H1 (cell line): ENCODE data around the gene DGKI. TPM values are rescaled to one million over a fixed set of nuclear protein-coding genes. Genes with fewer than 3 reads are reported as not detected.

ENCODE experiments used
- CTCF ChIA-PET: fragments of 300-600 bp; sonication (Branson Sonifier 250); formaldehyde crosslinking; loops from one replicate; lab custom pipeline; 2021; ENCODE audit not compliant: partially characterized antibody; lab: Charles Lee
- POLR2A ChIA-PET: fragments of 300-600 bp; sonication (Branson Sonifier 250); formaldehyde crosslinking; loops from one replicate; lab custom pipeline; 2021; ENCODE audit warnings: inconsistent platforms; ENCODE audit not compliant: partially characterized antibody; lab: Charles Lee
- DNase-seq, 2 experiments: peaks; one replicate each; pipeline versions ENCODE4 v3.0.0 to v3.0.0-alpha.2; 2010 to 2022; ENCODE audit warnings: low spot score in 2 of 2, low read depth in 1 of 2, mixed read lengths in 1 of 2
- FAIRE-seq: peaks from 2 replicates; lab custom pipeline; 2011; peaks lifted over from hg19 to GRCh38; lab: Jason Lieb, UNC
- H2AFZ ChIP-seq: 2 replicates; pipeline ENCODE4 v1.8.1; 2012; ENCODE audit warnings: low read length, inconsistent platforms
- H2AK5ac ChIP-seq: 2 replicates; pipeline ENCODE4 v1.6.1; 2013; ENCODE audit warnings: low read depth, low read length
- H2BK120ac ChIP-seq: replicated peaks from 2 replicates; pipeline ENCODE3; 2013; ENCODE audit warnings: low read depth, low read length, inconsistent platforms
- H2BK12ac ChIP-seq: 2 replicates; pipeline ENCODE4 v1.6.1; 2013; ENCODE audit warnings: low read depth, low read length
- H2BK15ac ChIP-seq: 2 replicates; pipeline ENCODE4 v1.6.1; 2013; ENCODE audit warnings: low read length
- H2BK20ac ChIP-seq: 2 replicates; pipeline ENCODE4 v1.6.1; 2013; ENCODE audit warnings: low read length
- H2BK5ac ChIP-seq: 2 replicates; pipeline ENCODE4 v1.6.1; 2013; ENCODE audit warnings: low read depth, low read length
- H3K14ac ChIP-seq: 2 replicates; pipeline ENCODE4 v1.6.1; 2013; ENCODE audit warnings: inconsistent platforms; ENCODE audit not compliant: insufficient read length
- H3K18ac ChIP-seq: 2 replicates; pipeline ENCODE4 v1.6.1; 2013; ENCODE audit warnings: low read length; ENCODE audit errors: extremely low read depth
- H3K23ac ChIP-seq: 2 replicates; pipeline ENCODE4 v1.6.1; 2013; ENCODE audit warnings: inconsistent platforms; ENCODE audit not compliant: insufficient read length
- H3K23me2 ChIP-seq: 2 replicates; pipeline ENCODE4 v1.6.1; 2013; ENCODE audit warnings: low read depth, low read length
- H3K27ac ChIP-seq: 2 replicates; pipeline ENCODE4 v1.6.1; 2011; ENCODE audit warnings: low read depth, low read length, inconsistent platforms
- H3K27me3 ChIP-seq, 4 experiments: replicated peaks in 1 of 4; 1 replicate in 1 of 4; 2 replicates in 3 of 4; pipeline versions ENCODE4 v1.6.1 to v1.8.1; 2011 to 2013; ENCODE audit warnings: low read length in 3 of 4, mild to moderate bottlenecking in 3 of 4, inconsistent platforms in 2 of 4, mixed read lengths in 2 of 4, moderate library complexity in 1 of 4; ENCODE audit not compliant: control insufficient read depth in 3 of 4, insufficient read depth in 3 of 4; ENCODE audit errors: extremely low read depth in 1 of 4
- H3K36me3 ChIP-seq, 4 experiments: 2 replicates each; pipeline versions ENCODE4 v1.6.1 to v1.8.1; 2011 to 2013; ENCODE audit warnings: mild to moderate bottlenecking in 4 of 4, low read length in 3 of 4, moderate library complexity in 2 of 4, control low read depth in 1 of 4, inconsistent platforms in 1 of 4; ENCODE audit not compliant: insufficient read depth in 4 of 4, control insufficient read depth in 2 of 4
- H3K4ac ChIP-seq: replicated peaks from 2 replicates; pipeline ENCODE3; 2013; ENCODE audit warnings: low read length, low read depth, mixed read lengths, inconsistent platforms; ENCODE audit not compliant: insufficient read length
- H3K4me1 ChIP-seq, 4 experiments: replicated peaks in 1 of 4; 1 replicate in 1 of 4; 2 replicates in 3 of 4; pipeline versions ENCODE4 v1.6.1 to v1.8.1; 2011 to 2013; ENCODE audit warnings: low read length in 3 of 4, inconsistent platforms in 2 of 4, mixed read lengths in 1 of 4; ENCODE audit not compliant: insufficient read depth in 4 of 4, control insufficient read depth in 3 of 4
- H3K4me2 ChIP-seq, 2 experiments: 2 replicates each; pipeline versions ENCODE4 v1.6.1 to v1.8.1; 2011 to 2013; ENCODE audit warnings: low read depth in 2 of 2, low read length in 2 of 2, control low read depth in 1 of 2, inconsistent platforms in 1 of 2, mild to moderate bottlenecking in 1 of 2; ENCODE audit not compliant: insufficient read depth in 1 of 2
- H3K4me3 ChIP-seq, 4 experiments: fragments of 200-600, 300-600 bp in 1 of 4; sonication (generic), shearing (Covaris generic), sonication (Bioruptor Twin) in 1 of 4; 2 replicates each; pipeline versions ENCODE4 v1.5.1 to v1.8.1; 2011 to 2016; ENCODE audit warnings: low read length in 4 of 4, low read depth in 3 of 4, control low read depth in 2 of 4, inconsistent platforms in 2 of 4, mild to moderate bottlenecking in 2 of 4, mixed read lengths in 1 of 4, moderate library complexity in 1 of 4; ENCODE audit not compliant: insufficient read depth in 2 of 4; ENCODE audit errors: extremely low read depth in 1 of 4
- H3K56ac ChIP-seq: replicated peaks from 2 replicates; pipeline ENCODE3; 2013; ENCODE audit warnings: low read depth, mild to moderate bottlenecking, mixed read lengths, low read length, inconsistent platforms; ENCODE audit not compliant: insufficient read length
- H3K79me1 ChIP-seq: 2 replicates; pipeline ENCODE4 v1.6.1; 2013; ENCODE audit warnings: low read depth, low read length, control low read depth
- H3K79me2 ChIP-seq, 2 experiments: 2 replicates each; pipeline versions ENCODE4 v1.6.1 to v1.8.1; 2012 to 2013; ENCODE audit warnings: low read length in 2 of 2, mild to moderate bottlenecking in 2 of 2, inconsistent platforms in 1 of 2; ENCODE audit not compliant: insufficient read depth in 2 of 2, control insufficient read depth in 1 of 2
- H3K9ac ChIP-seq, 4 experiments: replicated peaks in 1 of 4; 1 replicate in 1 of 4; 2 replicates in 3 of 4; pipeline versions ENCODE4 v1.6.1 to v1.8.1; 2011 to 2013; ENCODE audit warnings: low read depth in 3 of 4, low read length in 3 of 4, control low read depth in 2 of 4, mild to moderate bottlenecking in 2 of 4, moderate library complexity in 2 of 4, inconsistent platforms in 1 of 4; ENCODE audit errors: extremely low read depth in 1 of 4
- H3K9me3 ChIP-seq, 2 experiments: 2 replicates each; pipeline versions ENCODE4 v1.6.1 to v1.8.1; 2012 to 2013; ENCODE audit warnings: mild to moderate bottlenecking in 2 of 2, moderate library complexity in 2 of 2, control low read depth in 1 of 2, inconsistent platforms in 1 of 2, low read depth in 1 of 2, low read length in 1 of 2, mixed read lengths in 1 of 2; ENCODE audit not compliant: insufficient read depth in 2 of 2
- H4K20me1 ChIP-seq, 2 experiments: replicated peaks in 1 of 2; 2 replicates each; pipeline versions ENCODE3 to v1.8.1; 2011 to 2013; ENCODE audit warnings: inconsistent platforms in 2 of 2, low read length in 2 of 2, mild to moderate bottlenecking in 1 of 2; ENCODE audit not compliant: insufficient read depth in 2 of 2, control insufficient read depth in 1 of 2
- H4K5ac ChIP-seq: 2 replicates; pipeline ENCODE4 v1.6.1; 2013; ENCODE audit warnings: low read length, low read depth, mixed read lengths, inconsistent platforms; ENCODE audit not compliant: insufficient read length
- H4K8ac ChIP-seq: 2 replicates; pipeline ENCODE4 v1.8.0; 2013; ENCODE audit warnings: mild to moderate bottlenecking, moderate library complexity, low read length, inconsistent platforms; ENCODE audit not compliant: insufficient read depth; ENCODE audit errors: extremely low read depth
- H4K91ac ChIP-seq: replicated peaks from 2 replicates; pipeline ENCODE3; 2013; ENCODE audit warnings: low read length, mixed read lengths, inconsistent platforms; ENCODE audit not compliant: insufficient read length
- KDM5A ChIP-seq: fragments of 200-600 bp; IDR thresholded peaks from 2 replicates; pipeline ENCODE4 v1.7.1; 2012; ENCODE audit warnings: mild to moderate bottlenecking, low read length, inconsistent platforms, mixed read lengths
- RXRA ChIP-seq: IDR thresholded peaks from 2 replicates; pipeline ENCODE4 v1.6.1; 2011; ENCODE audit warnings: low read depth, mild to moderate bottlenecking, low read length, moderate library complexity; ENCODE audit not compliant: insufficient read depth
- WGBS, 2 experiments: shearing (Covaris generic) in 1 of 2; methylation state at CpG; one replicate each; pipeline versions ENCODE4 v1.1.6 to v1.1.7; 2013 to 2015; ENCODE audit warnings: low lambda C conversion rate in 2 of 2, mixed read lengths in 2 of 2, inconsistent platforms in 1 of 2, low coverage in 1 of 2, missing lambda C conversion rate in 1 of 2; ENCODE audit not compliant: insufficient replicate concordance in 2 of 2, insufficient coverage in 1 of 2, insufficient read length in 1 of 2; ENCODE audit errors: extremely low coverage in 1 of 2, missing lambda C conversion rate in 1 of 2; 5-methylcytosine and 5-hydroxymethylcytosine counted together
- polyA plus RNA-seq, 7 experiments: library from polyadenylated mRNA; depleted of rRNA in 3 of 7; stranded (reverse) in 5 of 7; unstranded in 2 of 7; fragments of >200 nt in 5 of 7; fragments of 200-250 nt in 2 of 7; gene quantifications; 1 replicate in 5 of 7; 2 replicates in 1 of 7; 4 replicates in 1 of 7; pipeline versions ENCODE4 v1.2.1 to v1.2.3, GENCODE V29; 2011 to 2013; ENCODE audit warnings: missing spikeins in 2 of 7, mixed read lengths in 2 of 7
- total RNA-seq: library from RNA; stranded (reverse); fragmentation: NEBNext Ultra II Directional; extraction: Animal tissue kit (Norgen Biotek cat#: 25700); gene quantifications from 2 replicates; pipeline ENCODE4 v1.2.1, GENCODE V29; 2021

The DGKI gene
- total and polyA plus RNA-seq, 2 of the 8 experiments (the other 6 are each of a cell fraction or from before 2014, with no cell fraction given), result 0.20 to 0.71 TPM

- H3K56ac ChIP-seq, result no peak overlapping the region
- ChIA-PET POLR2A (no interaction called here), CTCF (interaction anchor here (0.6 to 2.7 kb wide), 5 partner anchors 8 to 232 kb away, joined by 3 to 11 read pairs (median 4); no protein-coding TSS in a partner anchor)
- H2AFZ ChIP-seq, result no peak overlapping the region
- H3K4me1 ChIP-seq, result peaks cover 0 to 12% (median 6%) of the 10 kb centered on the region in 4 experiments; a peak in 3 of 7 replicates
- H2BK15ac ChIP-seq, result no peak overlapping the region
- H3K27me3 ChIP-seq, result no peaks in the 10 kb centered on the region
- H2BK120ac ChIP-seq, result no peak overlapping the region
- no peak overlapping the region for H2BK20ac ChIP-seq
- H3K18ac ChIP-seq, result no peak overlapping the region
- no peaks in the 10 kb centered on the region; the same call in 1 of the 2 replicates for H3K79me1 ChIP-seq
- no peak overlapping the region for H4K5ac ChIP-seq
- H4K91ac ChIP-seq, result no peak overlapping the region
- no peaks in the 10 kb centered on the region for H4K20me1 ChIP-seq
- no peak overlapping the region for H3K4ac ChIP-seq
- H3K23me2 ChIP-seq, result no peaks in the 10 kb centered on the region
- H3K79me2 ChIP-seq, result no peaks in the 10 kb centered on the region
- H3K4me2 ChIP-seq, result no peak overlapping the region
- no peak overlapping the region for H3K23ac ChIP-seq
- H4K8ac ChIP-seq, result no peak overlapping the region
- peaks cover 0 to 27% (median 7%) of the 10 kb centered on the region in 4 experiments; a peak in 4 of 8 replicates for H3K36me3 ChIP-seq
- no peak overlapping the region for H3K27ac ChIP-seq
- DNase-seq (no peak), FAIRE-seq (no peak)
- no peak overlapping the region for H2BK12ac ChIP-seq
- H3K9me3 ChIP-seq, result no peaks in the 10 kb centered on the region
- WGBS, 2 experiments, result 98% methylated on average over 2 of the region's 2 CpGs; no CpG with 5 or more reads in 1 of the 2 experiments
- no peak overlapping the region for H3K14ac ChIP-seq
- H2AK5ac ChIP-seq, result no peak overlapping the region
- no peak overlapping the region for H3K4me3 ChIP-seq
- H3K9ac ChIP-seq, result no peak overlapping the region
- H2BK5ac ChIP-seq, result no peak overlapping the region
- TF ChIP-seq KDM5A, result no peak
- TF ChIP-seq RXRA, result no peak
Observed at GRCh38 chr7:137888241-137888640, 41.5 kb upstream of the DGKI start.
